Measurements from ENCODE around the gene RBPJL.

DNA sequence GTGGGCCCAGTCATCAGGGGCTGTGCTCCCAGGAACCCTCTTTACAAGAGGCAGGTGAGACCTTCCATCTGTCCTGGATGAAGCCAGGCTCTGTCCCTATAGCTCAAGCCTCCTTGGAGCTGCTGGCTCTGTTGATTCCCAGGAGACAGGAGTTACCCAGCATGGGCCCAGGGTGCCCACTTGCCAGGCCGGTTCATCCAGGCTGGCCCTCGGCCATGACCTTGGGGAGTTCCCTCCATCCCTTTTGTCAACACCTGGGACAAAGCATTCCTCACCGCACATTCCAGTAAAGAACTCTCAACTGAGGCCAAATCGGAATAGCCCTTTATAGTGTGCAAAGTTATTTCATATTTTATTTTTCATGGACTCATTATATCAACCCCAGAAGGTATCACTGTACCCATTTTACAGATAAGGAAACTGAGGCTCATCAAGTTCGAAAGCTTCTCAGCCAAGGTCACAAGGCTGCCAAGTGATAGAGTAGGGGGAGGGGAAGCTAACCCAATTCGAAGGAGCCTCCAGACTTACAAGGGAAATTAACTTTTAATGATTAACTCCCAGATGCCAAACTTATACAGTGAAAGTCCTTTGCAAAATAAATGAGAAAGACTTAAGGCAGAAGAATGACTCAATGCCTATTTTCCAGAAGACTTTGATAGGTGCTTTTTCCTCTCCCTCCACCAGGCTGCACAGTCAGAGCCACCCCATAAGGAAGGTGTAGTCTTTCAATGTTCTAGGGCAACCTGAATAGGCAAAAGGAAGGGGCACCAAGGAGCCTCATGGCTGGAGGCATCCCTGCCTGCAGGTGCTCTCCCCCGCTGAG is 23.1 kb downstream of the RBPJL start:
- TF ChIP-seq POLR2A (IDR thresholded peaks at IDR 0.05) = no peak
- TF ChIP-seq, protein P1, sequence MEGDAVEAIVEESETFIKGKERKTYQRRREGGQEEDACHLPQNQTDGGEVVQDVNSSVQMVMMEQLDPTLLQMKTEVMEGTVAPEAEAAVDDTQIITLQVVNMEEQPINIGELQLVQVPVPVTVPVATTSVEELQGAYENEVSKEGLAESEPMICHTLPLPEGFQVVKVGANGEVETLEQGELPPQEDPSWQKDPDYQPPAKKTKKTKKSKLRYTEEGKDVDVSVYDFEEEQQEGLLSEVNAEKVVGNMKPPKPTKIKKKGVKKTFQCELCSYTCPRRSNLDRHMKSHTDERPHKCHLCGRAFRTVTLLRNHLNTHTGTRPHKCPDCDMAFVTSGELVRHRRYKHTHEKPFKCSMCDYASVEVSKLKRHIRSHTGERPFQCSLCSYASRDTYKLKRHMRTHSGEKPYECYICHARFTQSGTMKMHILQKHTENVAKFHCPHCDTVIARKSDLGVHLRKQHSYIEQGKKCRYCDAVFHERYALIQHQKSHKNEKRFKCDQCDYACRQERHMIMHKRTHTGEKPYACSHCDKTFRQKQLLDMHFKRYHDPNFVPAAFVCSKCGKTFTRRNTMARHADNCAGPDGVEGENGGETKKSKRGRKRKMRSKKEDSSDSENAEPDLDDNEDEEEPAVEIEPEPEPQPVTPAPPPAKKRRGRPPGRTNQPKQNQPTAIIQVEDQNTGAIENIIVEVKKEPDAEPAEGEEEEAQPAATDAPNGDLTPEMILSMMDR (IDR thresholded peaks at IDR 0.05) = no peak
- peak; percentile 33 to 74 (median 66) for TF ChIP-seq POLR2AphosphoS5 (IDR thresholded peaks at IDR 0.05)
